LNCaP clone FGC (cell line): ENCODE measurements around the gene NOTUM.

Source experiments
- DNase-seq: peaks from one replicate; pipeline ENCODE4 v3.0.0-alpha.2; 2011; ENCODE audit warnings: low read depth
- H3K4me3 ChIP-seq: 2 replicates; pipeline ENCODE4 v1.5.1; 2011; ENCODE audit warnings: mild to moderate bottlenecking, low read depth, low read length, control low read depth
- CTCF ChIP-seq: IDR thresholded peaks from 2 replicates; pipeline ENCODE4 v1.5.1; 2012; ENCODE audit warnings: mild to moderate bottlenecking; ENCODE audit not compliant: control insufficient read depth, insufficient read depth; ENCODE audit errors: extremely low read depth

Gene NOTUM

GRCh38 chr17:81903896-81904599 is 56.9 kb downstream of the NOTUM start:
- no peak for DNase-seq
- no peak overlapping the region for H3K4me3 ChIP-seq
- TF ChIP-seq CTCF = no peak

GRCh38 chr17:81903415-81903831 is 57.6 kb downstream of the NOTUM start:
- TF ChIP-seq CTCF = no peak
- H3K4me3 ChIP-seq = no peak overlapping the region
- DNase-seq = no peak

- no peak overlapping the region for H3K4me3 ChIP-seq
- DNase-seq = no peak
- TF ChIP-seq CTCF = no peak
Measured at GRCh38 chr17:81902653-81903414, 58.2 kb downstream of the NOTUM start.
